ENCODE results near the gene RAX2. TPM values are rescaled to one million over a fixed set of nuclear protein-coding genes. Genes with fewer than 3 reads are reported as not detected.

The RAX2 gene
- total RNA-seq, 1 donor from 2014 or later = not detected

- no peak for DNase-seq (ENCODE audit: low read depth in 2 of 2)
Observed at GRCh38 chr19:3730457-3730958, 41.5 kb downstream of the RAX2 start.

- DNase-seq (ENCODE audit: low read depth in 2 of 2) = no peak
Observed at GRCh38 chr19:3725640-3726310, 46.3 kb downstream of the RAX2 start.

GRCh38 chr19:3725121-3725520, 46.9 kb downstream of the RAX2 start:
- no peak for DNase-seq (ENCODE audit: low read depth in 2 of 2)

- DNase-seq (ENCODE audit: low read depth in 2 of 2) = no peak
Observed at GRCh38 chr19:3723883-3724282, 48.1 kb downstream of the RAX2 start.

- no peak for DNase-seq (ENCODE audit: low read depth in 2 of 2)
Observed at GRCh38 chr19:3723110-3723488, 48.9 kb downstream of the RAX2 start.

- no peak for DNase-seq (ENCODE audit: low read depth in 2 of 2)
Observed at GRCh38 chr19:3722443-3723109, 49.5 kb downstream of the RAX2 start.

GRCh38 chr19:3721887-3722442, 50.1 kb downstream of the RAX2 start:
- no peak for DNase-seq (ENCODE audit: low read depth in 2 of 2)

GRCh38 chr19:3721131-3721886, 50.7 kb downstream of the RAX2 start:
- DNase-seq (ENCODE audit: low read depth in 2 of 2) = peak; percentile 64 to 78

- no peak for DNase-seq (ENCODE audit: low read depth in 2 of 2)
Observed at GRCh38 chr19:3720349-3720917, 51.6 kb downstream of the RAX2 start.

GRCh38 chr19:3719868-3720267, 52.2 kb downstream of the RAX2 start:
- DNase-seq (ENCODE audit: low read depth in 2 of 2) = no peak

Other genes starting within 250 kb of the RAX2 start
- not detected in 2 replicates for gene TEKTIP1, start 233.1 kb downstream of the RAX2 start, total RNA-seq
- 53.8 and 78.4 TPM in 2 replicates for gene MFSD12, start 214.6 kb downstream of the RAX2 start, total RNA-seq
- gene HMG20B, start 199.3 kb downstream of the RAX2 start, total RNA-seq = 58.9 and 73.7 TPM in 2 replicates
- gene GIPC3, start 186.8 kb downstream of the RAX2 start, total RNA-seq = 0.77 and 1.4 TPM in 2 replicates
- gene TBXA2R, start 165.4 kb downstream of the RAX2 start, total RNA-seq = 1.9 and 2.1 TPM in 2 replicates
- 18.6 and 25.8 TPM in 2 replicates for gene CACTIN, start 145.4 kb downstream of the RAX2 start, total RNA-seq
- 19.4 and 42.0 TPM in 2 replicates for gene PIP5K1C, start 71.8 kb downstream of the RAX2 start, total RNA-seq
- gene TJP3, start 63.8 kb downstream of the RAX2 start, total RNA-seq = under 0.01 TPM in 2 replicates
- gene APBA3, start 10.5 kb downstream of the RAX2 start, total RNA-seq = 15.0 and 22.5 TPM in 2 replicates
- 45.1 and 72.9 TPM in 2 replicates for gene MRPL54, start 9.5 kb downstream of the RAX2 start, total RNA-seq
- 0.64 and 0.76 TPM in 2 replicates for gene MATK, start 14.2 kb upstream of the RAX2 start, total RNA-seq
- 0.13 TPM in 1 of 2 replicates, not detected in the other for gene ZFR2, start 96.8 kb upstream of the RAX2 start, total RNA-seq
- under 0.01 TPM in 1 of 2 replicates, not detected in the other for gene ATCAY, start 108.5 kb upstream of the RAX2 start, total RNA-seq
- gene NMRK2, start 160.8 kb upstream of the RAX2 start, total RNA-seq = not detected in 2 replicates
- gene DAPK3, start 198.9 kb upstream of the RAX2 start, total RNA-seq = 127 and 171 TPM in 2 replicates
- gene EEF2, start 213.2 kb upstream of the RAX2 start, total RNA-seq = 1,892 and 3,249 TPM in 2 replicates
- 24.1 and 32.9 TPM in 2 replicates for gene PIAS4, start 235.5 kb upstream of the RAX2 start, total RNA-seq

Measured in dermis microvascular lymphatic vessel endothelial cell (primary cell).